Heart left ventricle (tissue), 16 donors: Measurements from ENCODE around the gene ST3GAL2. TPM values are rescaled to one million over a fixed set of nuclear protein-coding genes. Genes with fewer than 3 reads are reported as not detected.

Experiments used
- ATAC-seq, 4 donors: fragments of 200-7000 bp; cut with Tn5 transposase; one replicate each; pipeline ENCODE4 v1.9.1; 2020 to 2022; ENCODE audit warnings: moderate library complexity in 4 of 4, mild to moderate bottlenecking in 3 of 4, moderate number of reproducible peaks in 1 of 4
- DNase-seq, 5 donors: peaks; one replicate each; pipeline ENCODE4 v3.0.0-alpha.2; 2020
- H3K27ac ChIP-seq, 12 donors: fragments of 200-600 bp; sonication (generic) in 4 of 12; one replicate each; pipeline versions ENCODE4 v1.5.0 to v1.8.0; 2016 to 2022; ENCODE audit warnings: mild to moderate bottlenecking in 2 of 12
- H3K27me3 ChIP-seq, 9 donors: fragments of 200-600 bp; sonication (generic) in 2 of 9; one replicate each; pipeline versions ENCODE4 v1.5.1 to v1.8.0; 2016 to 2022; ENCODE audit warnings: mild to moderate bottlenecking in 3 of 9
- H3K36me3 ChIP-seq, 9 donors: fragments of 200-600 bp; sonication (generic) in 2 of 9; one replicate each; pipeline versions ENCODE4 v1.5.0 to v1.8.0; 2018 to 2022; ENCODE audit warnings: mild to moderate bottlenecking in 2 of 9
- H3K4me1 ChIP-seq, 12 donors: fragments of 200-600 bp; sonication (generic) in 4 of 12; one replicate each; pipeline versions ENCODE4 v1.5.0 to v1.8.0; 2016 to 2022; ENCODE audit warnings: mild to moderate bottlenecking in 3 of 12
- H3K4me3 ChIP-seq, 12 donors: fragments of 200-600 bp; sonication (generic) in 4 of 12; one replicate each; pipeline versions ENCODE4 v1.5.0 to v1.8.0; 2017 to 2022; ENCODE audit warnings: mild to moderate bottlenecking in 9 of 12, moderate library complexity in 4 of 12
- H3K9me3 ChIP-seq, 12 donors: fragments of 200-600 bp; sonication (generic) in 4 of 12; one replicate each; pipeline versions ENCODE4 v1.5.0 to v1.8.0; 2016 to 2022; ENCODE audit warnings: mild to moderate bottlenecking in 1 of 12
- POLR2A ChIP-seq, 2 donors: fragments of 450-650 bp; IDR thresholded peaks; one replicate each; pipeline ENCODE4 v1.6.1; 2017; ENCODE audit warnings: antibody characterized with exemption in 2 of 2, mild to moderate bottlenecking in 2 of 2, moderate library complexity in 2 of 2
- WGBS, 4 donors: extraction: QIAGEN DNeasy Blood & Tissue Kit in 2 of 4; methylation state at CpG; one replicate each; pipeline versions ENCODE4 v1.1.5 to v1.1.7; 2013 to 2018; 5-methylcytosine and 5-hydroxymethylcytosine counted together
- intact Hi-C, 10 donors: fragments of 100-400 bp; cut with DNase I; formaldehyde crosslinking; loops; one replicate each; pipeline versions ENCODE4 v1.11.1 to v1.14.2; 2022
- polyA plus RNA-seq, 2 donors: library from polyadenylated mRNA; stranded (reverse); fragments of 200-250 nt; gene quantifications; one replicate each; pipeline ENCODE4 v1.2.3, GENCODE V29; 2013
- total RNA-seq, 9 donors: library from RNA; depleted of rRNA in 2 of 9; stranded (reverse); fragments of >200 nt in 2 of 9; fragmentation: NEBNext Ultra II Directional in 3 of 9; extraction: Animal tissue kit (Norgen Biotek cat#: 25700) in 3 of 9; gene quantifications; one replicate each; pipeline versions ENCODE4 v1.1.0 to v1.2.4, GENCODE V29; 2016 to 2023
- TF ChIP-seq, protein P1 (sequence below), 12 donors: fragments of 200-600 bp; sonication (generic) in 4 of 12; IDR thresholded peaks; one replicate each; pipeline versions ENCODE4 v1.5.0 to v1.8.0; 2018 to 2022; ENCODE audit warnings: antibody characterized with exemption in 12 of 12, mild to moderate bottlenecking in 5 of 12
- donor health status: ischemic (EF 13 %, LVEDD 7.1; RV severe dilation, severe dysfunction).
- donor health status: healthy with polysubstance abuse.
- donor health status: DM: no; HTN: yes; CAD: no.
- donor health status: DM: no; HTN: no; CAD: no.
- donor health status: ischemic (EF 25% LVEDD 6.9; RV normal size, moderate dysfunction).
- donor health status: ischemic (EF 25% LVEDD 5.7; RV mildly dilated, moderate dysfunction).
- donor health status: healthy.
- donor health status: DM: yes; HTN: yes; CAD: no.
- donor health status: ischemic (EF 35%, LVEDD 5.7; RV mildly dilated, moderate dysfunction).
- donor health status: nonischemic (EF 11% LVEDD 7.7; RV severe dilation, severe dysfunction).
- donor health status: DM: yes; HTN: yes; CAD: no.
- donor health status: PGD.
- donor health status: ischemic (EF 29% LVEDD 5.4; RV normal size, mild dysfunction).
- donor health status: nonischemic (EF 23%, LVEDD 6.1; RV moderate dilation, normal function).

ST3GAL2 gene
- total and polyA plus RNA-seq, 11 donors, result 8.4 to 44.6 (median 20.1) TPM

DNA sequence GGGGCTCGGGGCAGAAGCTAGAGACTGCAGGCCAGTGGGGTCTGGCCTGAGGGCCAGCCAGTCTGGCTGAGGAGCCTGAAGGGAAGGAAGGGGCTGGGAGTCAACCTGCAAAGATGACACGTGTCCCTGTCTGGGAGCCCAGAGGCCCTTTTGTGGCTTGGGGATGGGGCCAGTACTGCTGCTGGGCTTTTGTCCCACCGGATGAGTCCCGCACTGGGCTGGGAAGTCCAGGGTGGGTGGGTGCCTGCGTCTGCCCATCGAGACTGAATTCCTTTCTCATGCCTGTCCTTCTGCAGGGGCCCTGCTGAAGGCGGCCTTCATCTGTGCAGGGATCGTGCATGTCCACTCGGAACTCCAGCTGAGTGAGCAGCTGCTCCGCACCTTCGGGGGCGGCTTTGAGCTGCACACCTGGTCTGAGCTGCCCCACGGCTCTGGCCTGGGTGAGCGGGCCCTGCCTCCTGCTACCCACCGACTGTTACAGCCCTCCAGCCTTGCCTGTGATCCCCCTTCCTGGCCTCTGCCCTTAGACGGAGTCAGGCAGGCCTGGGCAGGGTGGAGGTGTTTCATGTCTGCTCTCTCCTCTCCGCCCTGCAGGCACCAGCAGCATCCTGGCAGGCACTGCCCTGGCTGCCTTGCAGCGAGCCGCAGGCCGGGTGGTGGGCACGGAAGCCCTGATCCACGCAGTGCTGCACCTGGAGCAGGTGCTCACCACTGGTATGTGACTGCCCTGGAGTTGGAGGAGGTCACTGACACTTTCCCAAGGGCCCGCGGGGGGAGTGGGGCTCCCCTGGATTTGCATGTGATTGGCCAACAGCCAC lies 36.4 kb upstream of the ST3GAL2 start:
- H3K4me3 ChIP-seq, result no peak overlapping the region
- 86 to 91% (median 90%) methylated on average over 19 to 24 of the region's 24 CpGs for WGBS, 4 donors
- no peaks in the 10 kb centered on the region for H3K27me3 ChIP-seq
- DNase-seq (peak in 1 of 5 donors; percentile 65), ATAC-seq (no peak)
- intact Hi-C loops, result loop anchor here in 3 of 10 donors (5.0 to 10.0 kb wide), 3 partner anchors 78 to 93 kb away; no protein-coding TSS in a partner anchor
- peaks cover 0 to 36% (median 24%) of the 10 kb centered on the region in 12 donors for H3K4me1 ChIP-seq
- H3K27ac ChIP-seq, result no peak overlapping the region
- TF ChIP-seq, protein P1, sequence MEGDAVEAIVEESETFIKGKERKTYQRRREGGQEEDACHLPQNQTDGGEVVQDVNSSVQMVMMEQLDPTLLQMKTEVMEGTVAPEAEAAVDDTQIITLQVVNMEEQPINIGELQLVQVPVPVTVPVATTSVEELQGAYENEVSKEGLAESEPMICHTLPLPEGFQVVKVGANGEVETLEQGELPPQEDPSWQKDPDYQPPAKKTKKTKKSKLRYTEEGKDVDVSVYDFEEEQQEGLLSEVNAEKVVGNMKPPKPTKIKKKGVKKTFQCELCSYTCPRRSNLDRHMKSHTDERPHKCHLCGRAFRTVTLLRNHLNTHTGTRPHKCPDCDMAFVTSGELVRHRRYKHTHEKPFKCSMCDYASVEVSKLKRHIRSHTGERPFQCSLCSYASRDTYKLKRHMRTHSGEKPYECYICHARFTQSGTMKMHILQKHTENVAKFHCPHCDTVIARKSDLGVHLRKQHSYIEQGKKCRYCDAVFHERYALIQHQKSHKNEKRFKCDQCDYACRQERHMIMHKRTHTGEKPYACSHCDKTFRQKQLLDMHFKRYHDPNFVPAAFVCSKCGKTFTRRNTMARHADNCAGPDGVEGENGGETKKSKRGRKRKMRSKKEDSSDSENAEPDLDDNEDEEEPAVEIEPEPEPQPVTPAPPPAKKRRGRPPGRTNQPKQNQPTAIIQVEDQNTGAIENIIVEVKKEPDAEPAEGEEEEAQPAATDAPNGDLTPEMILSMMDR (IDR thresholded peaks at IDR 0.05), result no peak
- H3K36me3 ChIP-seq, result peaks cover 0 to 62% (median 38%) of the 10 kb centered on the region in 9 donors
- no peaks in the 10 kb centered on the region for H3K9me3 ChIP-seq

DNA sequence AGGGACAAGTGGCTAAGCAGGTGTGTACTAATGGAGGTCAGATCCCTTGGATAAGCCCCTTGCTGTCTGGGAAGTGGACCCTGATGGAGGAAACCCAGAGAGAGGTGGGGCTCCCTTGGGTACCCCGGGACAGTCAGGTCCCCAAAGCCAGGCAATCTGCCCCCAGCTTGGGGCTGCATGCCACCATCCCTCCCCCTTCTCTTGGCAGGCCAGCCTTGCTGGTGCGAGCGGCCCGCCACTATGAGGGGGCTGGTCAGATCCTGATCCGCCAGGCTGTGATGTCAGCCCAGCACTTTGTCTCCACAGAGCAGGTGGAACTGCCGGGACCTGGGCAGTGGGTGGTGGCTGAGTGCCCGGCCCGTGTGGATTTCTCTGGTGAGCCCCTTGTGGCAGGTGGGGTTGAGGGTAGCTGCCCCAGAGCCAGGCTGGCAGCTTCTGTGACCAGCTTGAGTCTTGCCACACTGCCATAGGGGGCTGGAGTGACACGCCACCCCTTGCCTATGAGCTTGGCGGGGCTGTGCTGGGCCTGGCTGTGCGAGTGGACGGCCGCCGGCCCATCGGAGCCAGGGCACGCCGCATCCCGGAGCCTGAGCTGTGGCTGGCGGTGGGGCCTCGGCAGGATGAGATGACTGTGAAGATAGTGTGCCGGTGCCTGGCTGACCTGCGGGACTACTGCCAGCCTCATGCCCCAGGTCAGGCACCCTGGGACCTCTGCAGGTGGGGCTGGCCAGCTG lies 35.6 kb upstream of the ST3GAL2 start:
- TF ChIP-seq, protein P1 (IDR thresholded peaks at IDR 0.05), result no peak
- no peak for TF ChIP-seq POLR2A (IDR thresholded peaks at IDR 0.05)
- intact Hi-C loops, result loop anchor here in 6 of 10 donors (5.0 to 10.0 kb wide), 6 partner anchors 77 to 107 kb away; no protein-coding TSS in a partner anchor
- Histone ChIP-seq H3K27ac (no peak overlapping the region), H3K36me3 (peaks cover 0 to 55% (median 32%) of the 10 kb centered on the region in 9 donors), H3K4me3 (no peak overlapping the region), H3K9me3 (no peaks in the 10 kb centered on the region), H3K4me1 (peaks cover 0 to 31% (median 17%) of the 10 kb centered on the region in 12 donors), H3K27me3 (no peaks in the 10 kb centered on the region)
- ATAC-seq, result no peak
- peak in 1 of 5 donors; percentile 41 for DNase-seq
- WGBS, 4 donors, result 90 to 94% (median 93%) methylated on average over 6 to 22 of the region's 22 CpGs

DNA sequence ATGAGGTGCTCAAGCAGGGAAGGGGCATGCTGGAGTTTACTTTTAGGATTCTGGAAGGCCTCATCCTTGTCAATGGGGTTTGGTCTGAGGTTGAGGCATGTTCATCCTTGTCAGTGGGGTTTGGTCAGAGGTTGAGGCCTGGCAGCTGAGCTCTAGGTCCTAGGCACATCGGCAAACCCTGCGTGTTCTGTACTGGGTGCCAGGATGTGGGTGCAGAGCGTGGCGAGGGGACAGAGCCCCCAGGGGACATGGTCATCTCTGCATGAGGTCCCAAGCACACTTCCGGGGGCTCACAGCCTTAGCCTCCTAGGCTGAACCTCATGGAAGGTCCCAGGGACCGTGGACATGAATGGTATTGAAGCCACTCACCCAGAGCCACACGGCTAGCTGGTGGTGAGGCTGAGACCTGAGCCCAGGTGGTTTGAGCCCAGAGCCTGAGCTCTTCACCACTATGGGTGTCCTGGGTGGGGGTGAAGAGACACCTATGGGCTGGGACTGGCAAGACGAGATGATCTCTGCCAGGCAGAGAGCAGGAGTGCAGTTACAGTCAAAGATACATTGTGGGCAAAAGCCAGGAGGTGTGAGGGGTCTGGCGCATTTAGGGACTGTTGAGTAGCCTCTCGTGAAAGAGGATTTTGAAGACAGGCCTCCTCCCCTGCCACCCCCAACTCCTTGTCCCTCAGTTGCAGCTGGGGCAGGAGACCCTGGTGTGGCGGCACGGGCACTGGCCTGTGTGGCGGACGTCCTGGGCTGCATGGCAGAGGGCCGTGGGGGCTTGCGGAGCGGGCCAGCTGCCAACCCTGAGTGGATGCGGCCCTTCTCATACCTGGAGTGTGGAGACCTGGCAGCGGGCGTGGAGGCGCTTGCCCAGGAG lies 34.8 kb upstream of the ST3GAL2 start:
- DNase-seq, result peak in 1 of 5 donors; percentile 53
- intact Hi-C loops, result loop anchor here in 5 of 10 donors (5.0 to 10.0 kb wide), 4 partner anchors 79 to 106 kb away; no protein-coding TSS in a partner anchor
- TF ChIP-seq, protein P1 (IDR thresholded peaks at IDR 0.05), result no peak
- TF ChIP-seq POLR2A (IDR thresholded peaks at IDR 0.05), result no peak
- Histone ChIP-seq H3K4me1 (peaks cover 0 to 23% (median 11%) of the 10 kb centered on the region in 12 donors), H3K27ac (no peak overlapping the region), H3K27me3 (no peaks in the 10 kb centered on the region), H3K4me3 (no peak overlapping the region), H3K9me3 (no peaks in the 10 kb centered on the region), H3K36me3 (peaks cover 0 to 50% (median 32%) of the 10 kb centered on the region in 9 donors)
- WGBS, 4 donors, result 88 to 95% (median 93%) methylated on average over 17 to 21 of the region's 21 CpGs
- no peak for ATAC-seq
